Skeletal muscle cell (primary cell): ENCODE results near the gene IMMP2L.

Experiments used
- DNase-seq: peaks from one replicate; pipeline ENCODE4 v3.0.0-alpha.2; 2010; ENCODE audit warnings: low read depth
- H3K4me3 ChIP-seq: 2 replicates; pipeline ENCODE4 v1.5.1; 2011; ENCODE audit warnings: low read depth, mild to moderate bottlenecking, control low read depth, low read length, moderate library complexity

IMMP2L gene

DNA sequence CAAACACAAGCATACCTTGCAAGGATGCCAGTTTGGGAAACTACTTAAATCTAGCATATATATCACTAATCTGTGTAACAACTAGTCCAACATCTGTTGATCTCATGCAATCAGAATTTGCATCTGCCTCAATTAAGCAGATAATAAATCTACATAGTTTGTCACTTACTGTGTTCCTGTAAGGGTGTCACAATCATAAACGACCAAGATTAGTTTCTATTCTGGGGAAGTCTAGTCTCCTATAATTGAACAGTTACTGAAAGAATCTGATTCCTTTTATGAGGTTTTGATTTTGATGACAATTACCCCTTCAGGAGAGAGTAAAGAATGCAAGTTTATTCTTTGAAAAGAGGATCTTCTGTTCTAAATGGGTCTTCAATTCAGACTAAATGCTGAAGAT lies 556.8 kb downstream of the IMMP2L start:
- no peak overlapping the region for H3K4me3 ChIP-seq
- no peak for DNase-seq

DNA sequence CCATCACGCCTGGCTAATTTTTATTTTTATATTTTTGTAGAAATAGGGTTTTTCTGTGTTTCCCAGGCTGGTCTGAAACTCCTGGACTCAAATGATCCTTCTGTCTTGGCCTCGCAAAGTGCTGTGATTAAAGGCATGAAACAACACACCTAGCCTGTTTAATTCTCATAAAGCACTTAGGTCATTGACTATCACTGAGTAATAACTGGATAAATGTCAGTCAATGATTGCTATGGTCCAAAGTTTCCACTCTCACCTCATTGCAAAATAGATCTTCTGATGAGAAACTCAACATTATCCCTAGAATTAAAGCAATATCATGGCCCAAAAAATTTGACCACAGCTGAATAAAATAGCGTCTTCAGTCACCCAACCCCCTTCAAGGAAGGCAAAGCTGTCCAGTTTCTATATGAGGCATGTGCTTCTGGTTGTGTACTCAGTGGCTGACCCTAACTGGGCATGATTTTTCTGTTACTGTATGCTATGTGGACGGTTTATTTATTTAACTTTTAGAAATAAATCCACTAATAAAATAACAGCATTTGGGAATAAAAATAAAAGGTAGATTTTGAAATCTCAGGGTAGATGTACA lies 557.9 kb downstream of the IMMP2L start:
- no peak for DNase-seq
- no peak overlapping the region for H3K4me3 ChIP-seq

DNA sequence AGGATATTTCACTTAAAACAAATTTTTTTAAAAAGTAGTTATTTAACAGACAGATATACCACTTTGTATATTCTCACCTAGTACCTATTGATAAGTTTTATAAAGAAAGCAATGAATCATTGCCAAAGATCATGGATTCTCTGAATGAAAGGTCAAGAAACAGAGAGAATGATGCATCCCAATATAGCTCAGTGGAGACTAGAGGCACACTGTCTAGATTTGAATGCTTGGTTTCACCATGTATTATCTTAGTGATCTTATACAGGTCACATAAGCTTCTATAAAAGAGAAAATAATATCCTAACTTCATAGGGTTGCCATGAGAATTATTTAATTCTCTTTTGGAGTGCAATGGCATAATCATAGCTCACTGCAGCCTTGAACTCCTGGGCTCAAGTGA lies 558.4 kb downstream of the IMMP2L start:
- no peak for DNase-seq
- no peak overlapping the region for H3K4me3 ChIP-seq

DNA sequence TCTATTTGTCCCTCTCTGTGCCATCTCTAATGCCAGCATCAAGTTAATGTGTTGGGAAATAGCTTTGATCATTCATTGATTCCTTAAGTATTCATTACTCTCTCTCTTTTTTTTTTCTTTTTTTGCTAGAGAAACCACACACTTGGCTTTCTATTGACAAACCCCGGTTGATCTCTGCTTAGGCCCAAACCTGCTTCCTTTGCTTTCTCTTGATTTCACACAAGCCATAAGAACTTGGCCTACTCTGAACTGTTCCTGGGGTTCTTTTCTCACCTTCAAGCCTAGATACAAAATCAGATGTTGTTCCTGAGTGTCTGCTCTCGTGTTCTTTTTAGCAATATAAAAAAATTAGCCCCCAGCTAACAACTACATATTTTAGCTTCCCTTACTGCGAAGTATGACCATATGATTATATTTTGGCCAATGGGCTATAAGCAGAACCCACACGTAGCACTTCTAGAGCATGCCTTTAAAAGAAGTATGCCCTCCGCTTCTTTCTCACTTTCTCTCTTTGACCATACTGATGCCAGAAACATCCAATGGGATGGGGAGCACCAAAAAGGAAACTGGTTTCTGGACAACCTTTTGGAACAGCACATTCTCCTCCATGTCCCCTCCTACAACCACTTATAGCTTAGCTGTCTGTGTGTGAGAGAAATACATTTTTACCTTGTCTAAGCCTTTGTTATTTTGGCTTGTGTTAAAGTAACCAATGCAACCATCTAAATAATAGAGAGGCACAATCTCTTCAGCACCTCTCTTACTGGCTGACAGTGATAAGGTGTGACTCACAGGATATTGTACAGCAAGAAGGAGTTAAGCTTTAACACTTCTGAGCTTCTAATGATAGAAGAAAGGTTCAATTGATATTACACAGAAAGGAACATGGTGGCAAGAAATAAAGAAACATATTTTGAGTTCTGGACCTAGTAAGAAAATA lies 568.0 kb downstream of the IMMP2L start:
- H3K4me3 ChIP-seq: no peak overlapping the region
- DNase-seq: no peak

DNA sequence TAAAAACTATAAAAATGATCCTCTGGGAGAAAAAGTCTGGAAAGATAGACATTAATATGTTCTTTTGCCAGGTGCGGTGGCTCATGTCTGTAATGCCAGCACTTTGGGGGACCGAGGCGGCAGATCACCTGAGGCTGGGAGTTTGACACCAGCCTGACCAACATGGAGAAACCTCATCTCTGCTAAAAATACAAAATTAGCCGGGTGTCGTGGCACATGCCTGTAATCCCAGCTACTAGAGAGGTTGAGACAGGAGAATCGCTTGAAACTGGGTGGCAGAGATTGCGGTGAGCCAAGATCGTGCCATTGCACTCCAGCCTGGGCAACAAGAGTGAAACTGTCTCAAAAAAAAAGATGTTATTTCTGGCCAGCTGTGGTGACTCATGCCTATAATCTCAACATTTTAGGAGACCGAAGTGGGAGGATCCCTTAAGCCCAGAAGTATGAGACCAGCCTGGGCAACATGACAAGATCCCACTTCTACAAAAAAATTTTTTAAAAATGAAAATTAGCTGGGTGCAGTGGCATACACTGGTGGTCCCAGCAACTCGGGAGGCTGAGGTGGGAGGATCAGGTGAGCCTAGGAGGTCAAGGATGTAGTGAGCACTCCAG lies 573.3 kb downstream of the IMMP2L start:
- DNase-seq: no peak
- no peak overlapping the region for H3K4me3 ChIP-seq

DNA sequence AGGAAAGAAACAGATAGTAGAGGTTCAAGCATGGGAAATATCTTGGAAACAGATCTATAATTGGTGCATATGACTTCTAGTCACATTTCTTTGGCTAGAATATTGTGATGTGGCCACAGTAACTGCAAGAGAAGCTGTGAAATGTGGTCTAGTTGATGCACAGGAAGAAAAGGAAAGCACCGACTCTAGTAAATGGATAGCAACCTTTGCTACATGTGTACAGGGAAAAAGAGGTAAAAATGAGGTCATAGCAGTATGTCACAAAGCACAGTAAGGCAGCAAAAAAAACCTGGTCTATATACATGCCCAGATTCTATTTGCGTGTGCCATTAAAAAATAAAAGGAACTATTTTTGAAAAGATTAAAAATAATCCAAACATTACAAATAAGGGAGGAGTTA lies 573.9 kb downstream of the IMMP2L start:
- no peak overlapping the region for H3K4me3 ChIP-seq
- no peak for DNase-seq

DNA sequence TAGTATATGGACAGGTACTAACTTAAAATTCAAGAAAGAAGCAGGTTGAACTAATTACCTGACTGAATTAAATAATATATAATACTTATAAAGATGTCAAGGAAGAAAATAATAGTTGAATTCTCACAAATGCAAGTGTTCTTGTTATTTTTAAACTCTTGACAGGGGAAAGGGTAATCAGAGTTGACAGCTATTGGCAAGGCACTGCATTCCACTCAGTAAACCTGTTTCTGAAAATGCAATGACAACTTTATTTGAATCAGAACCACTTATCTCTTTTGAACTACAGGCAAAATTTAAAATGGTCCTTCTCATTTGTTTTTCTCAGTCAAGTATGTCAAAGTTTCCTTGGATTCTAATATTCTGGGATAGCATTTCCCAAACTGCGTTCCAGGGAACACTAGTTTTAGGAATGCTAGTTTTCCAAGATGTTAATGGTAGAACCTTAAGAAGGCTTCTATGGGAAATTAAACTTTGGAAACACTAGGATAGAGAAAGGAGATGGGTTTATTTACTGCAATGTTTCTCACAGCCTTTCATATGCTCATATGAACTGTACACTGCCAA lies 575.1 kb downstream of the IMMP2L start:
- DNase-seq: no peak
- no peak overlapping the region for H3K4me3 ChIP-seq

DNA sequence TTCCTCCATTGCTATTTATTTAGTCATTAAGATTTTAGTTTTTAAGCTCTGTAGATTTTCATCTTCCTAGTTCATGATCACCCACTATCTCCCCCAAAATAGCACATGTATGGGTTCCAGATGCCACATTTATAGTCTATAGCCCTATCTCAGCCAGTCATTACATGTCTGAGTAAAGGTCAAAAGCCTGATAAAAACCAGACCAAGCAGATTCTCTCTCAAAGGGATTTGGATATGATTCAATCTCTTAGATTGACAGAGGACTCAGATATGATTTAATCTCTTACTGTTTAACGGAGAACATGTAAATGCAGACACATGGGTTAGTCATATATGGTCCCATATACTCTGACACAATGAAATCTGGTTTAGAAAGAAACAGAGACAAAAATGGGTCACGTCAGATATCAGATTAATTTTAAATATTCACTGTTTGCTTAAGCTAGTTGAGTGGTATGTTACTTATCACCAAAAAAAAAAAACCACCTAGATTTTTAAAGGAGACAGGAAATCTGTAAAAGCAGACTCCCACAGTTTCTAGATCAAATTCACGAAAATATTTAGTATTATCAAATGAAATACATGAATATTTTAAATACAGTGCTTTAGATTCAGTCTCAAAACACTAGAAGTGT lies 578.4 kb downstream of the IMMP2L start:
- DNase-seq: no peak

DNA sequence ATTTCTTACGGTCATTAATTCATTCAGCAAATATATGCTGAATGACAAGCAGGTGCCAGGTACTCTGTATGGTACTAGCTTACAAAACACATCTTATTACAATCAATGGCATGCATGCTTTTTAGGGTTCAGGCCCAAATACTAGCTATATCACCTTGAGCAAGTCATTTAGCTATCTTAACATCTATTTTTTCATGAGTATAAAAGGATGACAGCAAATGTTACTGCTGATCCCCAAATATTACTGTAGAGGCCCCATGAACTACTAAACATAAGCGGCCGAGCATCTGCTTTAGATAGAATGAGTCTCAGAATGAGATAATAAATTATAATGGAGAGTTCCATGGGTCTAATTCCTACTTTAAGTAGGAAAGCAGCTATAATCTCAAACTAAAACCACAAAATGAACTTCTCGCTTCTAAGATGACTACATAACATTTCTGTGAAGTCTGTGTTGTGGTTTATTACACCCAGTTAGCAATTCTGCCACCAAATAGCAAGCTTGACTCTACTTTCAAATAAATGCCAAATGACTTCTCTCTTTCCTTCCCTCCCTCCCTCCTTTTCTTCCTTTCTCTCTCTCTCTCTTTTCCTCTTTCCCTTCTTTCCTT lies 585.1 kb downstream of the IMMP2L start:
- no peak overlapping the region for H3K4me3 ChIP-seq
- no peak for DNase-seq

More for the DNA sequence above, 578.4 kb downstream of the IMMP2L start:
- no peak overlapping the region for H3K4me3 ChIP-seq

DNA sequence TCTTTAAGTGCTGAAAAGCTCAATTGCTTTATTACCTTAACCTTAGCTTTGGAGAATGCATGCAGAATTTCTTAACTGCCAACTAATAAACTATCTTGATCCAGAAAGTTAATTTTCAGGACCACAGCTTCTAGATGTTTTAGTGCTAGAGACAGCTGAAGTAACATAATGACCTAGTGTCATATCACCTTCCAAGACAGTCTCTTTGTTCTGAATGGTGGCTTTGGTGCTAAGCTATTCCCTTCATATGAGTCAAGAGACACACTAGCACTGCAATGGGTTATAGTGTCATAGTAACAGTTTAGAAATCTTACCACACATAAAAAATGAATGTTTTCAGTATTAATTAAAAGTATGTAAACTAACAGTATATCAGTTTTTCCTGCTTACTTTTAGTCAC lies 586.8 kb downstream of the IMMP2L start:
- no peak overlapping the region for H3K4me3 ChIP-seq

DNA sequence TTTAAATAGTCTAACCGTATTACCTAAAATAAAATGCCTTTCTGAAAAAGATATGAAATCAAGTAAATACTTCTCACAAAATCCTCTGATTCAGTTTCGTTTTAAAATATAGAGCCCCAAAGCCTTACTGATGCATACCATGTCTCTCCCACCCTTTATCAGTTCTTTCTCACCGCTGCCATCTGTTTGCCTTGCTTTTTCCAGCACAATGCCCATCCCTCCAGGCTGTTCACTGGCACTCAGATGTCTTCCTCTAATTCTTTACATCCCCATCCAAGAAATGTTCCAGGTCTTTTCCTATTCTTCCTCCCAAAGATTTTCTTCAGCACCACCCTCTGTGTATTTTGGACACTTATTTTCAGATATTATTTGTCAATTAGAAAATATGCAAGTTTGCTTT lies 587.9 kb downstream of the IMMP2L start:
- no peak for DNase-seq
- no peak overlapping the region for H3K4me3 ChIP-seq

More for the DNA sequence above, 586.8 kb downstream of the IMMP2L start:
- no peak for DNase-seq

DNA sequence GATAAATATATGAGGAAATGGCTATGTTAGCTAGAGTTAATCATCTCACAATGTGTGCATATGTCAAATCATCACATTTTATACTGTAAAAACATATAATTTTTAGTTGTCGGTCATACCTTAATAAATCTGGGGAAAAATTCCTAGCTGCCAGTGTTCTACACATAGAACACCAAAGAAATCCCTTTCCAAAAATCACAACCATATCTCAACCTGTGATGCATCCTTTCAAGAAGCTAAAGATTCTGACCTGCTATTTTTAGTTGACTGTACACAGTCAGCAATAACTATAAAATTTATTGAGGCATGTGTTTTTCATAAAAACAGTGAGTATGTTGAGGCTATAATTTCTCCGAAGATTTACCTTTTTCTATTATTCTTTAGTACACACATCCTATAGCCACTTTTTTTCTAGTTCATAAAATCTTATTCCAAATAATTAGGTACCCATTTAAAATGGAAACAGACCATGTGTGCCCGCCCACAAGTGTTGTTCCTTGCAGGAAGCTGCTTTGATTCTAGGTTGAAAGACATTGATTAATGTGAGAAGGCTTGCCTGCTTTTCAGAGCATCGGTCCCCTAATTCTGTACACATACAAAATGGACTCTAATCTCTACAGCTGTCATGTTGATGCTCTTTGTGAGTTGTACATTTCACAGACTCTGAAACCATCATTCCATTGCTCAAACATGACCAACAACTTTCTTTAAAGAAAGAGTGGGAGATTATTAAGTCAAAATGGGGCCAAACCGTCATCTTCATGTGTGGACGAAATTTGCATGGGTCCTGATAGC lies 588.9 kb downstream of the IMMP2L start:
- DNase-seq: no peak

DNA sequence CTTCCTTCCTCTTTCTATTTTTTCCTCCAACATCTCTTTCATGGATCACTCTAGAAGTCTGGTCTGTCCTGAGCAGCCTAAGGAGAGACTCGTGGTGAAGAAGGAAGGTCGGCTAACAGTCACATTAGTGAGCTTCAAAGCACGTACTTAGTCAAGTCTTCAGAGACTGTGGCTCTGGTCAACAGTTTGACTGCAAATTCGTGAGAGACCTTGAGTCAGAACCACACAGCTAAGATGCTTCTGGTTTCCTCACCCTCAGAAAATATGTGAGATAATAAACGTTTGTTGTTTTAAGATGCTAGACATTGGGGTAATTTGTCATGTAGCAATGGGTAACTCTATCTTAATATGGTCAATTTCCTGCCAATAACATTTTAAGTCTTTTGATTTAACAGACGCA lies 597.5 kb downstream of the IMMP2L start:
- H3K4me3 ChIP-seq: no peak overlapping the region
- no peak for DNase-seq

More for the DNA sequence above, 588.9 kb downstream of the IMMP2L start:
- H3K4me3 ChIP-seq: no peak overlapping the region

DNA sequence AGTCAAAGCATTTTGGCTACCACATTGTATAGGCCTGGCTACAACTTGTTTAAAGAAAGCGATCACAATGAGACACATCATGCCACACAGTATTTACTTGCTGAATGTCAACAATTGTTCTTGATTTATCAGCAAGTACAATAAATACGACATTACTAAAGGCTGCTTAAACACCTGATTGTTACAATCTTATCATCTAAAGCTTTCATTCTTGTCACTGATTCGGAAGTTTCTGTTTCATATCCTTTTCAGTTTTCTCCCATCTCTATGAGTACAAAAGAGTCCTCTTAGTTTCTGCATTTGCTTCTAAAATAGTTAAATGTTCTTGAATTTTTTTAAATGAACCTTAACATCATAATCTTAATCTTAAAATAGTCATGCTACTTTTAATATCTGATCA lies 599.5 kb downstream of the IMMP2L start:
- H3K4me3 ChIP-seq: no peak overlapping the region
- no peak for DNase-seq

DNA sequence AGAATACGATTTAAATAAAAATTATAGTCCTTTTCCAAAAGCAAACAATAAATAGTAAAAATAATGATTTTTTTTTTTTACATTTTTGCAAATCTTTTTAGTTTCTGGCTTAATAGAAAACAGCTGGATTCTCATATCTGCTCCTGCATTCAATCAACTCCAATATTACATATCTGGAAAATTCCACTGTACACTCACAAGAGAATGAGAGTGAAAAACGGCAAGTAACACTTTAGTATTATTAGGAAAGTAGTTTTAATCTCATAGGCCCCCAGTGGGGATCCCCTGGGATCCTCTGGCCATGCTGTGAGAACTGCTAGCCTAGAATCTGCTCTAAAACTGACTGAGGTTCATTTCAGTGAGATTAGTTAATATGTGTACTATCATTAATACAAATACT lies 599.9 kb downstream of the IMMP2L start:
- no peak for DNase-seq
- no peak overlapping the region for H3K4me3 ChIP-seq

DNA sequence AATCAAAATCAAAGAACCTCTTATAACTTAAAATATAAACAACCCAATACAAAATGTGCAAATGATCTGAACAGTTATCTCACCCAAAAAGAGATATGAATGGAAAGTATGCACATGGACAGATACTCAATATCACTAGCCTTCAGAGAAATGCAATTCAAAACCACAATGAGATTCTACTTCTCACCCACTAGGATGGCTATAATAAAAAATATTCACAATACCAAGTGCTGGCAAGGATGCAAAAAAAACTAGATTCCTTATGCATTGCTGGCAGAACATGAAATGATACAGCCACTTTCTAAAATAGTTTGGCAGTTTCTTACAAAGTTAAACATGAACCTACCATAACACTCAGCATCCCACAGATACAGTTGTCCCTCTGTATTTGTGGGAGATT lies 601.5 kb downstream of the IMMP2L start:
- DNase-seq: no peak
- no peak overlapping the region for H3K4me3 ChIP-seq

DNA sequence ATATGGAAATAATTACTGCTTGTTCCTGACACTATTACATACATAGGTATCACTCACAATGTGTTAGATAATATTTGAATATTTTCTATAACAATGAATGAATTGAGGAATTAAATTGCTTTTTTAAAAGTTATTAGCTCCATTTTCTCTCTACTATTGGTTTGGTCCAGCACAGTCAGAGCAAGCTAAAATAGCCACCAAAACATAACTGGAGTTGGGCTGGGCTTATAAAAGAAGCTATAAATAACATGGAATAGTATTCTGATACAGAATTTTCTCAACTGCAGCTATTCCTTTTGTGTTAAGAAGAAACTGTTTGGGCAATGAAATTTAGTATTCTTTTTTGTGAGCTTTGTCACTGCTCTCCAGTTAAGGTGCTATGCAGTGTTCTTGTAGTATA lies 614.0 kb downstream of the IMMP2L start:
- no peak overlapping the region for H3K4me3 ChIP-seq
- DNase-seq: no peak

DNA sequence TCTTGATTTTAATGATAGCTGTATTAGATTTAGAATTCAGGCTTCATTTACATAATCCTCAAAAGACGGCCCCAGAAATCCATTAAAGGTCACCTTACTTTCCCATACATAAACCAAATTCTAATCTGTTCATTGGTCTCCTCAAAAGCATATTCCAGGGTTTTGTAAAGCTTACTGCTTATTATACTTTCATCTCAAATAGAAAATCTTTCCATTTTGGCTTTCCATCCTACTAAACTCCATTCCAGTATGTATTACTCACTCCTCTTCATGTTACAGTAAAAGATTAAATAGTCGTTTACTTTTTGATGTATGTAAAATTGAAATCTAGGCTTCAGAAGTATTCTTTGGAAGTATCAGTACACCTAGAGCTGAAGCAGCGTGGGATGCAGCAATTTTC lies 614.9 kb downstream of the IMMP2L start:
- no peak for DNase-seq
- H3K4me3 ChIP-seq: no peak overlapping the region
